WTC11 (cell line): ENCODE results near the gene RILPL1. TPM values are rescaled to one million over a fixed set of nuclear protein-coding genes. Genes with fewer than 3 reads are reported as not detected.
A peak's percentile ranks its signal among the peaks of the same experiment; 100 is the strongest.
"Not testable (repeated sequence)": the region's sequence is repeated elsewhere in the genome, so short reads cannot be mapped to it uniquely, and the experiment has no call there.

Source experiments
- ATAC-seq: fragments of 200-7000 bp; cut with Tn5 transposase; 2 replicates; pipeline ENCODE4 v1.10.0; 2021; ENCODE audit warnings: mild to moderate bottlenecking, moderate library complexity
- CTCF ChIA-PET: fragments of 300-600 bp; sonication (Branson Sonifier 250); formaldehyde crosslinking; loops from one replicate; lab custom pipeline; 2021; ENCODE audit warnings: antibody characterized with exemption; lab: Charles Lee
- POLR2A ChIA-PET: fragments of 350-600 bp; sonication (Branson Sonifier 250); formaldehyde crosslinking; loops from one replicate; lab custom pipeline; 2021; ENCODE audit warnings: antibody characterized with exemption; lab: Charles Lee
- DNase-seq: peaks from one replicate; pipeline ENCODE4 v3.0.0; 2021; ENCODE audit warnings: low spot score
- H3K27ac Mint-ChIP-seq: 2 replicates; pipeline ENCODE4 v1.8.0; 2021; ENCODE audit warnings: mixed read lengths
- H3K27me3 Mint-ChIP-seq: 2 replicates; pipeline ENCODE4 v1.8.0; 2021; ENCODE audit warnings: low read depth, mild to moderate bottlenecking, moderate library complexity, mixed read lengths
- H3K36me3 Mint-ChIP-seq: 2 replicates; pipeline ENCODE4 v1.8.0; 2021; ENCODE audit warnings: mixed read lengths
- H3K4me1 Mint-ChIP-seq: 2 replicates; pipeline ENCODE4 v1.8.0; 2022; ENCODE audit warnings: mixed read lengths
- H3K4me3 Mint-ChIP-seq: 2 replicates; pipeline ENCODE4 v1.8.0; 2021; ENCODE audit warnings: mild to moderate bottlenecking, moderate library complexity, mixed read lengths
- H3K9me3 Mint-ChIP-seq: 2 replicates; pipeline ENCODE4 v1.8.0; 2021; ENCODE audit warnings: mixed read lengths
- MYBL2 ChIP-seq: sonication (generic); formaldehyde crosslinking; IDR thresholded peaks from 2 replicates; pipeline ENCODE4 v1.8.1; 2023; ENCODE audit warnings: mild to moderate bottlenecking, moderate library complexity, missing genetic modification reagents
- OVOL2 ChIP-seq: fragments of 250-450 bp; sonication (Bioruptor Pico); IDR thresholded peaks from 2 replicates; pipeline ENCODE4 v1.9.0; 2021; ENCODE audit warnings: mild to moderate bottlenecking, borderline replicate concordance
- SMAD3 ChIP-seq: sonication (generic); formaldehyde crosslinking; IDR thresholded peaks from 2 replicates; pipeline ENCODE4 v1.8.0; 2022; ENCODE audit warnings: missing genetic modification reagents, mild to moderate bottlenecking, borderline replicate concordance
- TEAD4 ChIP-seq: sonication (generic); formaldehyde crosslinking; IDR thresholded peaks from 2 replicates; pipeline ENCODE4 v1.8.0; 2022; ENCODE audit warnings: mild to moderate bottlenecking, missing genetic modification reagents
- ZNF121 ChIP-seq: sonication (generic); formaldehyde crosslinking; IDR thresholded peaks from 2 replicates; pipeline ENCODE4 v1.8.0; 2023; ENCODE audit warnings: missing genetic modification reagents
- ZNF219 ChIP-seq: sonication (generic); formaldehyde crosslinking; IDR thresholded peaks from 2 replicates; pipeline ENCODE4 v1.8.0; 2023; ENCODE audit warnings: missing genetic modification reagents, mild to moderate bottlenecking, borderline replicate concordance
- ZNF232 ChIP-seq: sonication (generic); formaldehyde crosslinking; IDR thresholded peaks from 2 replicates; pipeline ENCODE4 v1.8.0; 2022; ENCODE audit warnings: mild to moderate bottlenecking, missing genetic modification reagents
- total RNA-seq: library from RNA; stranded (reverse); gene quantifications from 3 replicates; pipeline ENCODE4 v1.2.3, GENCODE V29; 2021
- TF ChIP-seq, protein P1 (sequence below): fragments of 250-450 bp; sonication (Bioruptor Pico); IDR thresholded peaks from 2 replicates; pipeline ENCODE4 v2.1.2; 2022; ENCODE audit warnings: mild to moderate bottlenecking, moderate library complexity
- TF ChIP-seq, protein P2 (sequence below): sonication (generic); formaldehyde crosslinking; IDR thresholded peaks from 2 replicates; pipeline ENCODE4 v1.8.1; 2023; ENCODE audit warnings: mild to moderate bottlenecking, moderate library complexity, missing genetic modification reagents
- TF ChIP-seq, protein P3 (sequence below): sonication (generic); formaldehyde crosslinking; IDR thresholded peaks from 2 replicates; pipeline ENCODE4 v1.8.1; 2023; ENCODE audit warnings: mild to moderate bottlenecking, missing genetic modification reagents, moderate library complexity
- TF ChIP-seq, protein P4 (sequence below): fragments of 250-450 bp; sonication (Bioruptor Pico); conservative IDR thresholded peaks from 2 replicates; pipeline ENCODE4 v1.9.0; 2021; ENCODE audit warnings: mild to moderate bottlenecking
- TF ChIP-seq, protein P5 (sequence below): sonication (generic); formaldehyde crosslinking; IDR thresholded peaks from 2 replicates; pipeline ENCODE4 v1.8.1; 2023; ENCODE audit warnings: mild to moderate bottlenecking, missing genetic modification reagents
- TF ChIP-seq, protein P6 (sequence below): sonication (generic); formaldehyde crosslinking; IDR thresholded peaks from 2 replicates; pipeline ENCODE4 v1.8.0; 2023; ENCODE audit warnings: mild to moderate bottlenecking, missing genetic modification reagents
- TF ChIP-seq, protein P7 (sequence below): sonication (generic); formaldehyde crosslinking; IDR thresholded peaks from 2 replicates; pipeline ENCODE4 v1.8.1; 2023; ENCODE audit warnings: mild to moderate bottlenecking, missing genetic modification reagents

The RILPL1 gene
- total RNA-seq, 1 experiment from 2014 or later = 8.2 TPM

DNA sequence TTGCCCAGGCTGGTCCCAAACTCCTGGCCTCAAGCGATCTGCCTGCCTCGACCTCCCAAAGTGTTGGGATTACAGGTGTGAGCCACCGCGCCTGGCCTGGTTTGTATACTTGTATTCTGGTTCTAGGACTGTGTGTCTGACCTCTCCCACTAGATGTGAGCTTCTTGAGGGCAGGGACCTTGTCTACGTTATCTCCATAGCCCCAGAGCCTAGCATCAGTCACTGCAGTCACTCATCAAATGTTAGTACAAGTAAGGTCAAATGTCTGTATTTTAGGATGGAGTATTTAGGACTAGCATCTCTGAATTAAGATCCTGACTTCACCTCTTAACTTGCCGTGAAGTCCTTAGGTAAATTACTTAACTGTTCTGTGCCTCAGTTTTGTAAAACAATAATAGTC is 99.9 kb downstream of the RILPL1 start (continued):
- TF ChIP-seq, protein P1, sequence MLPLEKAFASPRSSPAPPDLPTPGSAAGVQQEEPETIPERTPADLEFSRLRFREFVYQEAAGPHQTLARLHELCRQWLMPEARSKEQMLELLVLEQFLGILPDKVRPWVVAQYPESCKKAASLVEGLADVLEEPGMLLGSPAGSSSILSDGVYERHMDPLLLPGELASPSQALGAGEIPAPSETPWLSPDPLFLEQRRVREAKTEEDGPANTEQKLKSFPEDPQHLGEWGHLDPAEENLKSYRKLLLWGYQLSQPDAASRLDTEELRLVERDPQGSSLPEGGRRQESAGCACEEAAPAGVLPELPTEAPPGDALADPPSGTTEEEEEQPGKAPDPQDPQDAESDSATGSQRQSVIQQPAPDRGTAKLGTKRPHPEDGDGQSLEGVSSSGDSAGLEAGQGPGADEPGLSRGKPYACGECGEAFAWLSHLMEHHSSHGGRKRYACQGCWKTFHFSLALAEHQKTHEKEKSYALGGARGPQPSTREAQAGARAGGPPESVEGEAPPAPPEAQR (CRISPR knock-in tag) = no peak
- TF ChIP-seq, protein P2, sequence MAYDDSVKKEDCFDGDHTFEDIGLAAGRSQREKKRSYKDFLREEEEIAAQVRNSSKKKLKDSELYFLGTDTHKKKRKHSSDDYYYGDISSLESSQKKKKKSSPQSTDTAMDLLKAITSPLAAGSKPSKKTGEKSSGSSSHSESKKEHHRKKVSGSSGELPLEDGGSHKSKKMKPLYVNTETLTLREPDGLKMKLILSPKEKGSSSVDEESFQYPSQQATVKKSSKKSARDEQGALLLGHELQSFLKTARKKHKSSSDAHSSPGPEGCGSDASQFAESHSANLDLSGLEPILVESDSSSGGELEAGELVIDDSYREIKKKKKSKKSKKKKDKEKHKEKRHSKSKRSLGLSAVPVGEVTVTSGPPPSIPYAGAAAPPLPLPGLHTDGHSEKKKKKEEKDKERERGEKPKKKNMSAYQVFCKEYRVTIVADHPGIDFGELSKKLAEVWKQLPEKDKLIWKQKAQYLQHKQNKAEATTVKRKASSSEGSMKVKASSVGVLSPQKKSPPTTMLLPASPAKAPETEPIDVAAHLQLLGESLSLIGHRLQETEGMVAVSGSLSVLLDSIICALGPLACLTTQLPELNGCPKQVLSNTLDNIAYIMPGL = no peak

DNA sequence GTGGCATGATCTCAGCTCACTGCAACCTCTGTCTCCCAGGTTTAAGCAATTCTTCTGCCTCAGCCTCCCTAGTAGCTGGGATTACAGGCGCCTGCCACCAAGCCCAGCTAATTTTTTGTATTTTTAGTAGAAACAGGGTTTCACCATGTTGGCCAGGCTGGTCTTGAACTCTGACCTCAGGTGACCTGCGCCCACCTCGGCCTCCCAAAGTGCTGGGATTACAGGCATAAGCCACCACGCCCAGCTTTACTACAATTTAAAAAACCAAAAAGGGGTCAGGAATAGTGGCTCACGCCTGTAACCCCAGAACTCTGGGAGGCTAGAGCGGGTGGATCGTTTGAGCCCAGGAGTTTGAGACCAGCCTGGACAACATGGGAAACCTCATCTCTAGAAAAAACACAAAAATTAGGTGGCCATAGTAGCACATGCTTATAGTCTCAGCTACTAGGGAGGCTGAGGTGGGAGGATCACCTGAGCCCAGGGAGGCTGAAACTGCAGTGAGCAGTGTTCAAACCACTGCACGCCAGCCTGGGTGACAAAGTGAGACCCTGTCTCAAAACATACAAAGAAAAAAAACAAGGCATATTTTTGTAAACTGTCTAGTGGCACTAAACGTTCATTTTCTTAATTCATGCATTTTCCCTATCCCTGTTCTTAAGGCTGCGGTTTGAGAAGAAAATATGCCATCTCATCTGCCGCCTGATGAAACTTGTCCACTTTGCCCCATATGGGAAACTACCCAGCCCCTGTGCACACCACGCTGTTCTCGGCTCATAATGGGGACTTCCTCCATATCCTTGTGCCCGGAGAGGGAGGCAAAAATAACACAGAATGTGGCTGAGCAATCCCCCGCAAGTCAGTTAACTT is 101.3 kb downstream of the RILPL1 start:
- H3K27me3 Mint-ChIP-seq = peaks cover 29% of the 10 kb centered on the region
- ATAC-seq, H3K4me1 Mint-ChIP-seq, H3K9me3 Mint-ChIP-seq, DNase-seq, H3K4me3 Mint-ChIP-seq, POLR2A ChIA-PET, CTCF ChIA-PET, H3K27ac Mint-ChIP-seq, H3K36me3 Mint-ChIP-seq: not testable (repeated sequence)

DNA sequence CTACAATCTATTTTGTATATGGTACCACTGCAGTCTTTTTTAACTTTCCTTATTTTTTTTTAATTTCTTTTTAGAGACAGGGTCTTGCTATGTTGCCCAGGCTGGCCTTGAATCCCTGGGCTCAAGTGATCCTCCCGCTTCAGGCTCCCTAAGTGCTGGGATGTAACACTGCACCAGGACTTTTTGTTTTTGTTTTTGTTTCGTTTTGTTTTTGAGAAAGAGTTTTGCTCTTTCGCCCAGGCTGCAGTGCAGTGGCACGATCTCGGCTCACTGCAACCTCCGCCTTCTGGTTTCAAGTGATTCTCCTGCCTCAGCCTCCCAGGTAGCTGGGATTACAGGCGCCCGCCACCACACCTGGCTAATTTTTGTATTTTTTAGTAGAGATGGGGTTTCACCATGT is 104.4 kb downstream of the RILPL1 start:
- H3K4me3 Mint-ChIP-seq, POLR2A ChIA-PET, H3K27me3 Mint-ChIP-seq, H3K4me1 Mint-ChIP-seq, DNase-seq, H3K36me3 Mint-ChIP-seq, H3K9me3 Mint-ChIP-seq, ATAC-seq, H3K27ac Mint-ChIP-seq, CTCF ChIA-PET: not testable (repeated sequence)
- peak; percentile 34; the same call in 1 of the 2 replicates for TF ChIP-seq ZNF121 (CRISPR knock-in tag)

DNA sequence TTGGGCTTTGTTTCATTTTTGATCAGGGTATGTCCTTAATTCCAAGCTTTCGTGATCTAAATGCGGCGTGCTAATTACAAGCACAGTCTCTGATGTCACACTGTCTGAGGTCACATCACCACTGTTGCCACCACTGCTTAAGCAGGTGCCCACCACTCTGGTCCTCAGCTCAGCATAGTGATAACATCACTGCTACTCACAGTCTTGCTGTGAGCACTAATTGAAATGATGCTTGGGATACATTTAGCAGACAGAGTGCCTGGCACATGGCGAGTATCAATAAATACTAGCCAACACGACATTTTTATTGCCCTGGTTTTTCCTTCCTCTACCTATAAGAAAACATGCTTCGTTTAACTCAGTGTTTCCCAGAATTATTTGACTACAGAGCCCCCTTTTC is 104.9 kb downstream of the RILPL1 start:
- Mint-ChIP-seq H3K27ac (no peak overlapping the region), H3K4me3 (no peak overlapping the region), H3K9me3 (peaks cover 5% of the 10 kb centered on the region), H3K36me3 (0 out of 2 replicates have a peak, but pooled peaks cover 2% of the 10 kb centered on the region)
- no peak for DNase-seq
- TF ChIP-seq, protein P3, sequence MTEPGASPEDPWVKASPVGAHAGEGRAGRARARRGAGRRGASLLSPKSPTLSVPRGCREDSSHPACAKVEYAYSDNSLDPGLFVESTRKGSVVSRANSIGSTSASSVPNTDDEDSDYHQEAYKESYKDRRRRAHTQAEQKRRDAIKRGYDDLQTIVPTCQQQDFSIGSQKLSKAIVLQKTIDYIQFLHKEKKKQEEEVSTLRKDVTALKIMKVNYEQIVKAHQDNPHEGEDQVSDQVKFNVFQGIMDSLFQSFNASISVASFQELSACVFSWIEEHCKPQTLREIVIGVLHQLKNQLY (CRISPR knock-in tag) = no peak
- TF ChIP-seq, protein P4, sequence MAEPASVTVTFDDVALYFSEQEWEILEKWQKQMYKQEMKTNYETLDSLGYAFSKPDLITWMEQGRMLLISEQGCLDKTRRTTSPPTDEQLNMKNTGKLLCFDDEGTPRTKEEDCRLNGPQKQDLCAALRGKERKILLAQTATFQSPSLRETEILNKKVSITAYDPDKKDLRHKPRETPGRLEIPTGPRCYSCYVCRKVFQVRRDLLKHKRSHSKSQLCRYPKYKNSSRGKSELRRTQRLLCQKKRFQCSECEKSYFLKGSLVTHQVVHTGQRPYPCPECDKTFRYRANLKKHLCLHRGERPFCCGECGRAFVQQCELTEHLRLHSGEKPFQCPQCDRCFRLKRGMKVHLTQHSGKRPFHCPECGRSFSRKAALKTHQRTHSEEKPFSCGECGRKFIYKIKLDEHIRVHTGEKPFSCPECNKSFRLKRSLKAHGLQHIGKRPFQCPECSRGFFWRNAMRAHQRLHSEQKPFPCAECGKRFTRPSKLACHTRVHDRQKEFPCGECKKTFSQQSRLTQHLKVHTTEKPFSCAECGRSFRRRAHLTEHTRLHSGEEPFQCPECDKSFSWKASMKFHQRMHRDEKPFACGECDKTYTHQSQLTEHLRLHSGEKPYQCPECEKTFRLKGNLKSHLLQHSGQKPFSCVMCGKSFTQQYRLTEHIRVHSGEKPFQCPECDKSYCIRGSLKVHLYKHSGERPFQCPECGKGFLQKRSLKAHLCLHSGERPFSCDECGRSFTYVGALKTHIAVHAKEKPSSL (CRISPR knock-in tag) = no peak
- TF ChIP-seq, protein P5, sequence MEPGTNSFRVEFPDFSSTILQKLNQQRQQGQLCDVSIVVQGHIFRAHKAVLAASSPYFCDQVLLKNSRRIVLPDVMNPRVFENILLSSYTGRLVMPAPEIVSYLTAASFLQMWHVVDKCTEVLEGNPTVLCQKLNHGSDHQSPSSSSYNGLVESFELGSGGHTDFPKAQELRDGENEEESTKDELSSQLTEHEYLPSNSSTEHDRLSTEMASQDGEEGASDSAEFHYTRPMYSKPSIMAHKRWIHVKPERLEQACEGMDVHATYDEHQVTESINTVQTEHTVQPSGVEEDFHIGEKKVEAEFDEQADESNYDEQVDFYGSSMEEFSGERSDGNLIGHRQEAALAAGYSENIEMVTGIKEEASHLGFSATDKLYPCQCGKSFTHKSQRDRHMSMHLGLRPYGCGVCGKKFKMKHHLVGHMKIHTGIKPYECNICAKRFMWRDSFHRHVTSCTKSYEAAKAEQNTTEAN = no peak
- TF ChIP-seq MYBL2 (no peak), ZNF232 (CRISPR knock-in tag) (no peak), SMAD3 (CRISPR knock-in tag) (no peak), ZNF219 (CRISPR knock-in tag) (no peak), OVOL2 (CRISPR knock-in tag) (no peak), TEAD4 (CRISPR knock-in tag) (no peak)
- TF ChIP-seq, protein P6, sequence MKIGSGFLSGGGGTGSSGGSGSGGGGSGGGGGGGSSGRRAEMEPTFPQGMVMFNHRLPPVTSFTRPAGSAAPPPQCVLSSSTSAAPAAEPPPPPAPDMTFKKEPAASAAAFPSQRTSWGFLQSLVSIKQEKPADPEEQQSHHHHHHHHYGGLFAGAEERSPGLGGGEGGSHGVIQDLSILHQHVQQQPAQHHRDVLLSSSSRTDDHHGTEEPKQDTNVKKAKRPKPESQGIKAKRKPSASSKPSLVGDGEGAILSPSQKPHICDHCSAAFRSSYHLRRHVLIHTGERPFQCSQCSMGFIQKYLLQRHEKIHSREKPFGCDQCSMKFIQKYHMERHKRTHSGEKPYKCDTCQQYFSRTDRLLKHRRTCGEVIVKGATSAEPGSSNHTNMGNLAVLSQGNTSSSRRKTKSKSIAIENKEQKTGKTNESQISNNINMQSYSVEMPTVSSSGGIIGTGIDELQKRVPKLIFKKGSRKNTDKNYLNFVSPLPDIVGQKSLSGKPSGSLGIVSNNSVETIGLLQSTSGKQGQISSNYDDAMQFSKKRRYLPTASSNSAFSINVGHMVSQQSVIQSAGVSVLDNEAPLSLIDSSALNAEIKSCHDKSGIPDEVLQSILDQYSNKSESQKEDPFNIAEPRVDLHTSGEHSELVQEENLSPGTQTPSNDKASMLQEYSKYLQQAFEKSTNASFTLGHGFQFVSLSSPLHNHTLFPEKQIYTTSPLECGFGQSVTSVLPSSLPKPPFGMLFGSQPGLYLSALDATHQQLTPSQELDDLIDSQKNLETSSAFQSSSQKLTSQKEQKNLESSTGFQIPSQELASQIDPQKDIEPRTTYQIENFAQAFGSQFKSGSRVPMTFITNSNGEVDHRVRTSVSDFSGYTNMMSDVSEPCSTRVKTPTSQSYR (CRISPR knock-in tag) = no peak
- TF ChIP-seq, protein P7, sequence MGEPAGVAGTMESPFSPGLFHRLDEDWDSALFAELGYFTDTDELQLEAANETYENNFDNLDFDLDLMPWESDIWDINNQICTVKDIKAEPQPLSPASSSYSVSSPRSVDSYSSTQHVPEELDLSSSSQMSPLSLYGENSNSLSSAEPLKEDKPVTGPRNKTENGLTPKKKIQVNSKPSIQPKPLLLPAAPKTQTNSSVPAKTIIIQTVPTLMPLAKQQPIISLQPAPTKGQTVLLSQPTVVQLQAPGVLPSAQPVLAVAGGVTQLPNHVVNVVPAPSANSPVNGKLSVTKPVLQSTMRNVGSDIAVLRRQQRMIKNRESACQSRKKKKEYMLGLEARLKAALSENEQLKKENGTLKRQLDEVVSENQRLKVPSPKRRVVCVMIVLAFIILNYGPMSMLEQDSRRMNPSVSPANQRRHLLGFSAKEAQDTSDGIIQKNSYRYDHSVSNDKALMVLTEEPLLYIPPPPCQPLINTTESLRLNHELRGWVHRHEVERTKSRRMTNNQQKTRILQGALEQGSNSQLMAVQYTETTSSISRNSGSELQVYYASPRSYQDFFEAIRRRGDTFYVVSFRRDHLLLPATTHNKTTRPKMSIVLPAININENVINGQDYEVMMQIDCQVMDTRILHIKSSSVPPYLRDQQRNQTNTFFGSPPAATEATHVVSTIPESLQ (CRISPR knock-in tag) = no peak
- TF ChIP-seq, all 79 proteins: peak for 0
- H3K4me1 Mint-ChIP-seq = no peaks in the 10 kb centered on the region
- ChIA-PET CTCF (no interaction called here), POLR2A (no interaction called here)
- H3K27me3 Mint-ChIP-seq = no peaks in the 10 kb centered on the region; the same call in 1 of the 2 replicates
- no peak for ATAC-seq
